Measurements from ENCODE around the gene SH2B3. TPM values are rescaled to one million over a fixed set of nuclear protein-coding genes. Genes with fewer than 3 reads are reported as not detected.

Gene SH2B3
- total and polyA plus RNA-seq, 2 donors (not counting 3 experiments of a cell fraction or from before 2014, with no cell fraction given), result 63.1 to 97.9 TPM

- DNase-seq (ENCODE audit: low read depth, low spot score) (no peak), FAIRE-seq (no peak)
- no peaks in the 10 kb centered on the region for H3K9me1 ChIP-seq (replicated peaks; ENCODE audit: control insufficient read depth, extremely low read depth, insufficient read depth, low read length)
- H3K4me2 ChIP-seq (ENCODE audit: insufficient read depth, low read length), result no peak overlapping the region
- no peak overlapping the region for H3K9ac ChIP-seq (replicated peaks; ENCODE audit: extremely low read depth, insufficient read depth, low read length)
- dilution Hi-C loops (cut with MboI; ENCODE audit: extremely low pct_ligation_motif_present, low sequenced_read_pairs), result no loop called here
- intact Hi-C loops (cut with micrococcal nuclease), result loop anchor here (1.0 kb wide), 2 partner anchors 85 to 151 kb away; no protein-coding TSS in a partner anchor
- no peaks in the 10 kb centered on the region for H3K4me1 ChIP-seq (ENCODE audit: control insufficient read depth, extremely low read depth, insufficient read depth, low read length)
- H3K36me3 ChIP-seq (ENCODE audit: control insufficient read depth in 2 of 2, extremely low read depth in 1 of 2, insufficient read depth in 2 of 2, low read length in 2 of 2), result peaks cover 5 to 16% of the 10 kb centered on the region in 2 experiments
- ChIA-PET POLR2A (no interaction called here), CTCF (interaction anchor here (1.3 to 4.3 kb wide), 5 partner anchors 31 to 151 kb away, joined by 4 to 38 read pairs (median 10); no protein-coding TSS in a partner anchor)
- H3K27me3 ChIP-seq (ENCODE audit: control insufficient read depth in 2 of 2, insufficient read depth in 2 of 2, low read length in 2 of 2), result no peaks in the 10 kb centered on the region
- H3K27ac ChIP-seq (ENCODE audit: insufficient read depth, low read depth, low read length), result no peak overlapping the region
- H2AFZ ChIP-seq (ENCODE audit: low read depth, low read length), result no peak overlapping the region
- no TSS peak for BruUV-seq (replicated peaks)
- no peak overlapping the region for H3K4me3 ChIP-seq (replicated peaks in 1 of 3; ENCODE audit: insufficient read depth in 1 of 3, low read depth in 1 of 3, low read length in 3 of 3)
- TF ChIP-seq JUN (IDR thresholded peaks at IDR 0.05; ENCODE audit: borderline replicate concordance, insufficient read depth, insufficient read length, low read depth), result no peak
- no peak for TF ChIP-seq FOS (IDR thresholded peaks at IDR 0.05; ENCODE audit: borderline replicate concordance, insufficient read depth, low read length)
- TF ChIP-seq EZH2 (IDR thresholded peaks at IDR 0.05; ENCODE audit: borderline replicate concordance, low read depth, low read length, severe bottlenecking), result no peak
- TF ChIP-seq CTCF (IDR thresholded peaks at IDR 0.05; ENCODE audit: extremely low read depth in 1 of 2, insufficient read depth in 1 of 2, low read depth in 1 of 2, low read length in 2 of 2), result peak in 1 of 2 donors; percentile 16
- no peaks in the 10 kb centered on the region for H4K20me1 ChIP-seq (replicated peaks; ENCODE audit: control insufficient read depth, extremely low read depth, insufficient read depth, low read length)
- H3K9me3 ChIP-seq (replicated peaks; ENCODE audit: control insufficient read depth, insufficient read depth, low read length), result no peaks in the 10 kb centered on the region
- H3K79me2 ChIP-seq (ENCODE audit: control insufficient read depth, insufficient read depth, low read length), result no peaks in the 10 kb centered on the region
These were observed 76.7 kb downstream of the SH2B3 start for GRCh38 chr12:111482462-111482861.

GRCh38 chr12:111488271-111488670 lies 82.5 kb downstream of the SH2B3 start:
- Histone ChIP-seq H3K9me1 (replicated peaks; ENCODE audit: control insufficient read depth, extremely low read depth, insufficient read depth, low read length) (no peaks in the 10 kb centered on the region), H4K20me1 (replicated peaks; ENCODE audit: control insufficient read depth, extremely low read depth, insufficient read depth, low read length) (no peaks in the 10 kb centered on the region), H3K27me3 (ENCODE audit: control insufficient read depth in 2 of 2, insufficient read depth in 2 of 2, low read length in 2 of 2) (no peaks in the 10 kb centered on the region), H3K4me3 (replicated peaks in 1 of 3; ENCODE audit: insufficient read depth in 1 of 3, low read depth in 1 of 3, low read length in 3 of 3) (no peak overlapping the region), H3K4me1 (ENCODE audit: control insufficient read depth, extremely low read depth, insufficient read depth, low read length) (no peaks in the 10 kb centered on the region), H3K4me2 (ENCODE audit: insufficient read depth, low read length) (no peak overlapping the region), H3K9me3 (replicated peaks; ENCODE audit: control insufficient read depth, insufficient read depth, low read length) (no peaks in the 10 kb centered on the region), H3K27ac (ENCODE audit: insufficient read depth, low read depth, low read length) (no peak overlapping the region), H3K79me2 (ENCODE audit: control insufficient read depth, insufficient read depth, low read length) (no peaks in the 10 kb centered on the region), H3K36me3 (ENCODE audit: control insufficient read depth in 2 of 2, extremely low read depth in 1 of 2, insufficient read depth in 2 of 2, low read length in 2 of 2) (peaks cover 9 to 29% of the 10 kb centered on the region in 2 experiments), H3K9ac (replicated peaks; ENCODE audit: extremely low read depth, insufficient read depth, low read length) (no peak overlapping the region), H2AFZ (ENCODE audit: low read depth, low read length) (no peak overlapping the region)
- intact Hi-C loops (cut with micrococcal nuclease), result no loop called here
- ChIA-PET POLR2A (interaction anchor here (0.6 kb wide), 1 partner anchor 91 kb away, joined by 4 read pairs; no protein-coding TSS in a partner anchor), CTCF (interaction anchor here (1.5 to 1.6 kb wide), 2 partner anchors 9 to 91 kb away, joined by 3 to 14 read pairs; no protein-coding TSS in a partner anchor)
- no peak for TF ChIP-seq MYC (IDR thresholded peaks at IDR 0.05; ENCODE audit: low read depth, low read length)
- no peak for TF ChIP-seq POLR2A (IDR thresholded peaks at IDR 0.05; ENCODE audit: low read depth, low read length)
- no peak for TF ChIP-seq POLR2AphosphoS5 (IDR thresholded peaks at IDR 0.05; ENCODE audit: insufficient read depth, low read depth, low read length)
- TF ChIP-seq GATA2 (IDR thresholded peaks at IDR 0.05; ENCODE audit: insufficient read depth, insufficient read length, low read depth, low read length), result no peak
- no peak for TF ChIP-seq CTCF (IDR thresholded peaks at IDR 0.05; ENCODE audit: extremely low read depth in 1 of 2, insufficient read depth in 1 of 2, low read depth in 1 of 2, low read length in 2 of 2)
- TF ChIP-seq EZH2 (IDR thresholded peaks at IDR 0.05; ENCODE audit: borderline replicate concordance, low read depth, low read length, severe bottlenecking), result no peak
- TF ChIP-seq JUN (IDR thresholded peaks at IDR 0.05; ENCODE audit: borderline replicate concordance, insufficient read depth, insufficient read length, low read depth), result no peak
- no peak for TF ChIP-seq MAX (IDR thresholded peaks at IDR 0.05; ENCODE audit: insufficient read depth, insufficient read length)
- no peak for TF ChIP-seq FOS (IDR thresholded peaks at IDR 0.05; ENCODE audit: borderline replicate concordance, insufficient read depth, low read length)
- DNase-seq (ENCODE audit: low read depth, low spot score) (no peak), FAIRE-seq (no peak)
- dilution Hi-C loops (cut with MboI; ENCODE audit: extremely low pct_ligation_motif_present, low sequenced_read_pairs), result no loop called here
- no TSS peak for BruUV-seq (replicated peaks)

Data from endothelial cell of umbilical vein (primary cell).